Measurements from ENCODE around the gene DDX51. TPM values are rescaled to one million over a fixed set of nuclear protein-coding genes. Genes with fewer than 3 reads are reported as not detected.

The DDX51 gene
- total RNA-seq = 8.2 and 9.5 TPM in 2 replicates

GRCh38 chr12:132144115-132144809 lies at the start of gene DDX51, which contains the start of gene NOC4L:
Gene DDX51, minus strand, starts transcription at chr12:132144319. Its CDS starts 23 bp downstream, at chr12:132144296.
Gene NOC4L, plus strand, starts transcription at chr12:132144457. Its CDS starts 32 bp downstream, at chr12:132144489.

Small RNAs within 50 kb of the gene (small RNA-seq; reads per million reads assigned to genes)
- gene AC138466.3 = not detected

Other genes with a start within 250 kb of the DDX51 start
- gene ULK1, start 249.7 kb downstream of the DDX51 start, total RNA-seq = 26.2 and 51.8 TPM in 2 replicates
- gene PUS1, start 215.0 kb downstream of the DDX51 start, total RNA-seq = 5.5 and 5.7 TPM in 2 replicates
- 13.0 and 14.9 TPM in 2 replicates for gene EP400, start 194.4 kb downstream of the DDX51 start, total RNA-seq
- 7.5 and 20.4 TPM in 2 replicates for gene NOC4L, start 138 bp upstream of the DDX51 start, total RNA-seq
- not detected in 2 replicates for gene GALNT9, start 185.3 kb upstream of the DDX51 start, total RNA-seq

All from placental epithelial cell (primary cell).